GM23338 (cell line): ENCODE results near the gene OPTN. TPM values are rescaled to one million over a fixed set of nuclear protein-coding genes. Genes with fewer than 3 reads are reported as not detected.

Experiments
- ATAC-seq: fragments of 200-7000 bp; cut with Tn5 transposase; 3 replicates; pipeline ENCODE4 v1.9.1; 2020
- DNase-seq: peaks from one replicate; pipeline ENCODE4 v3.0.0-alpha.2; 2015; ENCODE audit warnings: low spot score
- H2AFZ ChIP-seq: fragments of 200-600 bp; sonication (generic); 2 replicates; pipeline ENCODE4 v1.8.0; 2016; ENCODE audit warnings: antibody characterized with exemption, mild to moderate bottlenecking, moderate library complexity
- H3F3A ChIP-seq: fragments of 200-600 bp; sonication (generic); replicated peaks from 2 replicates; pipeline ENCODE4 v1.8.0; 2017; ENCODE audit warnings: antibody characterized with exemption, mixed run types, low read depth
- H3K27ac ChIP-seq: fragments of 200-600 bp; sonication (generic); 2 replicates; pipeline ENCODE4 v1.6.1; 2016; ENCODE audit warnings: low read depth
- H3K27me3 ChIP-seq: fragments of 200-600 bp; sonication (generic); 2 replicates; pipeline ENCODE4 v1.8.0; 2016; ENCODE audit warnings: mild to moderate bottlenecking, mixed run types, moderate library complexity; ENCODE audit not compliant: insufficient read depth
- H3K36me3 ChIP-seq: fragments of 200-600 bp; sonication (generic); 2 replicates; pipeline ENCODE4 v1.8.0; 2016; ENCODE audit warnings: mild to moderate bottlenecking; ENCODE audit not compliant: insufficient read depth
- H3K4me1 ChIP-seq: fragments of 200-600 bp; sonication (generic); 2 replicates; pipeline ENCODE4 v1.8.0; 2016; ENCODE audit warnings: mild to moderate bottlenecking, moderate library complexity; ENCODE audit not compliant: insufficient read depth
- H3K4me2 ChIP-seq: fragments of 200-600 bp; sonication (generic); 2 replicates; pipeline ENCODE4 v1.7.1; 2017; ENCODE audit warnings: mixed run types
- H3K4me3 ChIP-seq: fragments of 200-600 bp; sonication (generic); 2 replicates; pipeline ENCODE4 v1.6.1; 2016; ENCODE audit warnings: mixed run types
- H3K79me2 ChIP-seq: fragments of 200-600 bp; sonication (generic); replicated peaks from 2 replicates; pipeline ENCODE4 v1.8.0; 2017; ENCODE audit warnings: mild to moderate bottlenecking; ENCODE audit not compliant: insufficient read depth
- H3K9me2 ChIP-seq: fragments of 200-600 bp; sonication (generic); 2 replicates; pipeline ENCODE4 v1.8.0; 2017; ENCODE audit not compliant: insufficient read depth
- H4K20me1 ChIP-seq: fragments of 200-600 bp; sonication (generic); replicated peaks from 2 replicates; pipeline ENCODE4 v1.8.0; 2017; ENCODE audit warnings: mild to moderate bottlenecking; ENCODE audit not compliant: insufficient read depth
- H3K27ac Mint-ChIP-seq: 2 replicates; pipeline ENCODE4 v1.8.0; 2020; ENCODE audit warnings: inconsistent platforms, mild to moderate bottlenecking, moderate library complexity, mixed read lengths
- H3K27me3 Mint-ChIP-seq: 3 replicates; pipeline ENCODE4 v1.8.0; 2022; ENCODE audit warnings: low read depth, mild to moderate bottlenecking, moderate library complexity, mixed read lengths, inconsistent platforms; ENCODE audit not compliant: insufficient read depth, poor library complexity
- H3K36me3 Mint-ChIP-seq: 3 replicates; pipeline ENCODE4 v1.8.0; 2021; ENCODE audit warnings: low read depth, mild to moderate bottlenecking, inconsistent platforms, moderate library complexity, mixed read lengths
- H3K4me1 Mint-ChIP-seq: 3 replicates; pipeline ENCODE4 v1.8.0; 2020; ENCODE audit warnings: mild to moderate bottlenecking, inconsistent platforms, mixed read lengths
- H3K4me3 Mint-ChIP-seq: 3 replicates; pipeline ENCODE4 v1.8.0; 2021; ENCODE audit warnings: moderate library complexity, mild to moderate bottlenecking, inconsistent platforms, mixed read lengths
- H3K9me3 Mint-ChIP-seq: 3 replicates; pipeline ENCODE4 v1.8.0; 2020; ENCODE audit warnings: moderate library complexity, mild to moderate bottlenecking, inconsistent platforms, mixed read lengths
- CREB1 ChIP-seq: fragments of 250-450 bp; sonication (Bioruptor Pico); IDR thresholded peaks from 2 replicates; pipeline ENCODE4 v1.5.0; 2020; ENCODE audit warnings: low read depth, mild to moderate bottlenecking, moderate library complexity
- NANOG ChIP-seq: IDR thresholded peaks from 2 replicates; pipeline ENCODE4 v1.6.1; 2016; ENCODE audit warnings: antibody characterized with exemption, borderline replicate concordance
- STAT1 ChIP-seq: IDR thresholded peaks from one replicate; pipeline ENCODE4 v1.6.1; 2016; ENCODE audit warnings: antibody characterized with exemption; ENCODE audit not compliant: unreplicated experiment
- ZNF114 ChIP-seq: fragments of 250-450 bp; sonication (Bioruptor Pico); IDR thresholded peaks from 2 replicates; pipeline ENCODE4 v1.5.0; 2020; ENCODE audit warnings: mild to moderate bottlenecking, moderate library complexity
- ZNF331 ChIP-seq: fragments of 250-450 bp; sonication (Bioruptor Pico); IDR thresholded peaks from 2 replicates; pipeline ENCODE4 v1.5.0; 2020; ENCODE audit warnings: low read depth, mild to moderate bottlenecking, moderate library complexity
- polyA plus RNA-seq: library from polyadenylated mRNA; unstranded; fragments of >200 nt; fragmentation: Nextera tagmentation; extraction: Ambion mirVana; gene quantifications from 2 replicates; pipeline ENCODE4 v1.2.1, GENCODE V29; 2016
- total RNA-seq: library from RNA; depleted of rRNA; stranded (reverse); fragments of >200 nt; shearing (Covaris generic); gene quantifications from 2 replicates; pipeline ENCODE4 v1.2.3, GENCODE V29; 2014
- TF ChIP-seq, protein P1 (sequence below): IDR thresholded peaks from one replicate; pipeline ENCODE4 v1.6.1; 2018; ENCODE audit warnings: antibody characterized with exemption; ENCODE audit not compliant: unreplicated experiment
- TF ChIP-seq, protein P2 (sequence below): fragments of 250-450 bp; sonication (Bioruptor Pico); IDR thresholded peaks from 2 replicates; pipeline ENCODE4 v1.5.0; 2020; ENCODE audit warnings: mild to moderate bottlenecking, moderate library complexity
- TF ChIP-seq, protein P3 (sequence below), 2 experiments: fragments of 200-600 bp in 1 of 2; sonication (generic) in 1 of 2; conservative IDR thresholded peaks; 2 replicates each; pipeline versions ENCODE4 v1.5.1 to v1.6.1; 2016 to 2017; ENCODE audit warnings: antibody characterized with exemption in 2 of 2, low read depth in 2 of 2, mild to moderate bottlenecking in 2 of 2, moderate library complexity in 1 of 2

OPTN gene
- total and polyA plus RNA-seq, 2 experiments from 2014 or later: 6.0 to 13.0 TPM

DNA sequence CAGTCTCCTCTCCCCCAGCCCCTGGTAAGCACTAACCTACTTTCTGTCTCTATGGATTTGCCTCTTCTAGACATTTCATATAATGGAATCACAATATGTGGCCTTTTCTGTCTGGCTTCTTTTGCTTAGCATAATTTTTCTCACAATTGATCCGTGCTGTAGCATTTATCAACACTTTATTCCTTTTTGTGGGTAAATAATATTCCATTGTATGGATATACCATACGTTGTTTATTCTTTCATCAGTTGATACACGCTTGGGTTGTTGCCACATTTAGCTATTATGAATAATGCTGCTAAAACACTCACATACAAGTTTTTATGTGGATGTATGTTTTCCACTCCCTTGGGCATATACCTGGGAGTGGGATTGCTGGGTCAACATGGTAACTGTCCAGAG is 87.2 kb downstream of the OPTN start:
- H3K27ac Mint-ChIP-seq: no peak overlapping the region
- no peak for ATAC-seq
- no peak overlapping the region for H3K4me3 Mint-ChIP-seq
- H2AFZ ChIP-seq: no peak overlapping the region
- no peaks in the 10 kb centered on the region for H3K4me1 ChIP-seq
- no peak for DNase-seq
- no peak overlapping the region for H3K4me3 ChIP-seq
- H3K27me3 ChIP-seq: no peaks in the 10 kb centered on the region
- H3K9me3 Mint-ChIP-seq: peaks cover 6% of the 10 kb centered on the region; the same call in 1 of the 3 replicates
- no peak overlapping the region for H3K4me2 ChIP-seq
- peaks cover 76% of the 10 kb centered on the region for H3K36me3 ChIP-seq
- peaks cover 94% of the 10 kb centered on the region for H3K36me3 Mint-ChIP-seq
- H3K4me1 Mint-ChIP-seq: no peaks in the 10 kb centered on the region
- no peaks in the 10 kb centered on the region; the same call in 1 of the 2 replicates for H4K20me1 ChIP-seq
- no peaks in the 10 kb centered on the region for H3K9me2 ChIP-seq
- H3F3A ChIP-seq: 0 out of 2 replicates have a peak, but pooled peaks cover 2% of the 10 kb centered on the region
- H3K27ac ChIP-seq: no peak overlapping the region
- no peaks in the 10 kb centered on the region for H3K27me3 Mint-ChIP-seq
- H3K79me2 ChIP-seq: no peaks in the 10 kb centered on the region
- no peak for TF ChIP-seq STAT1
- no peak for TF ChIP-seq ZNF114 (CRISPR knock-in tag)
- no peak for TF ChIP-seq CREB1
- TF ChIP-seq, protein P1, sequence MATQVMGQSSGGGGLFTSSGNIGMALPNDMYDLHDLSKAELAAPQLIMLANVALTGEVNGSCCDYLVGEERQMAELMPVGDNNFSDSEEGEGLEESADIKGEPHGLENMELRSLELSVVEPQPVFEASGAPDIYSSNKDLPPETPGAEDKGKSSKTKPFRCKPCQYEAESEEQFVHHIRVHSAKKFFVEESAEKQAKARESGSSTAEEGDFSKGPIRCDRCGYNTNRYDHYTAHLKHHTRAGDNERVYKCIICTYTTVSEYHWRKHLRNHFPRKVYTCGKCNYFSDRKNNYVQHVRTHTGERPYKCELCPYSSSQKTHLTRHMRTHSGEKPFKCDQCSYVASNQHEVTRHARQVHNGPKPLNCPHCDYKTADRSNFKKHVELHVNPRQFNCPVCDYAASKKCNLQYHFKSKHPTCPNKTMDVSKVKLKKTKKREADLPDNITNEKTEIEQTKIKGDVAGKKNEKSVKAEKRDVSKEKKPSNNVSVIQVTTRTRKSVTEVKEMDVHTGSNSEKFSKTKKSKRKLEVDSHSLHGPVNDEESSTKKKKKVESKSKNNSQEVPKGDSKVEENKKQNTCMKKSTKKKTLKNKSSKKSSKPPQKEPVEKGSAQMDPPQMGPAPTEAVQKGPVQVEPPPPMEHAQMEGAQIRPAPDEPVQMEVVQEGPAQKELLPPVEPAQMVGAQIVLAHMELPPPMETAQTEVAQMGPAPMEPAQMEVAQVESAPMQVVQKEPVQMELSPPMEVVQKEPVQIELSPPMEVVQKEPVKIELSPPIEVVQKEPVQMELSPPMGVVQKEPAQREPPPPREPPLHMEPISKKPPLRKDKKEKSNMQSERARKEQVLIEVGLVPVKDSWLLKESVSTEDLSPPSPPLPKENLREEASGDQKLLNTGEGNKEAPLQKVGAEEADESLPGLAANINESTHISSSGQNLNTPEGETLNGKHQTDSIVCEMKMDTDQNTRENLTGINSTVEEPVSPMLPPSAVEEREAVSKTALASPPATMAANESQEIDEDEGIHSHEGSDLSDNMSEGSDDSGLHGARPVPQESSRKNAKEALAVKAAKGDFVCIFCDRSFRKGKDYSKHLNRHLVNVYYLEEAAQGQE: no peak
- no peak for TF ChIP-seq ZNF331 (CRISPR knock-in tag)
- no peak for TF ChIP-seq NANOG
- TF ChIP-seq, protein P2, sequence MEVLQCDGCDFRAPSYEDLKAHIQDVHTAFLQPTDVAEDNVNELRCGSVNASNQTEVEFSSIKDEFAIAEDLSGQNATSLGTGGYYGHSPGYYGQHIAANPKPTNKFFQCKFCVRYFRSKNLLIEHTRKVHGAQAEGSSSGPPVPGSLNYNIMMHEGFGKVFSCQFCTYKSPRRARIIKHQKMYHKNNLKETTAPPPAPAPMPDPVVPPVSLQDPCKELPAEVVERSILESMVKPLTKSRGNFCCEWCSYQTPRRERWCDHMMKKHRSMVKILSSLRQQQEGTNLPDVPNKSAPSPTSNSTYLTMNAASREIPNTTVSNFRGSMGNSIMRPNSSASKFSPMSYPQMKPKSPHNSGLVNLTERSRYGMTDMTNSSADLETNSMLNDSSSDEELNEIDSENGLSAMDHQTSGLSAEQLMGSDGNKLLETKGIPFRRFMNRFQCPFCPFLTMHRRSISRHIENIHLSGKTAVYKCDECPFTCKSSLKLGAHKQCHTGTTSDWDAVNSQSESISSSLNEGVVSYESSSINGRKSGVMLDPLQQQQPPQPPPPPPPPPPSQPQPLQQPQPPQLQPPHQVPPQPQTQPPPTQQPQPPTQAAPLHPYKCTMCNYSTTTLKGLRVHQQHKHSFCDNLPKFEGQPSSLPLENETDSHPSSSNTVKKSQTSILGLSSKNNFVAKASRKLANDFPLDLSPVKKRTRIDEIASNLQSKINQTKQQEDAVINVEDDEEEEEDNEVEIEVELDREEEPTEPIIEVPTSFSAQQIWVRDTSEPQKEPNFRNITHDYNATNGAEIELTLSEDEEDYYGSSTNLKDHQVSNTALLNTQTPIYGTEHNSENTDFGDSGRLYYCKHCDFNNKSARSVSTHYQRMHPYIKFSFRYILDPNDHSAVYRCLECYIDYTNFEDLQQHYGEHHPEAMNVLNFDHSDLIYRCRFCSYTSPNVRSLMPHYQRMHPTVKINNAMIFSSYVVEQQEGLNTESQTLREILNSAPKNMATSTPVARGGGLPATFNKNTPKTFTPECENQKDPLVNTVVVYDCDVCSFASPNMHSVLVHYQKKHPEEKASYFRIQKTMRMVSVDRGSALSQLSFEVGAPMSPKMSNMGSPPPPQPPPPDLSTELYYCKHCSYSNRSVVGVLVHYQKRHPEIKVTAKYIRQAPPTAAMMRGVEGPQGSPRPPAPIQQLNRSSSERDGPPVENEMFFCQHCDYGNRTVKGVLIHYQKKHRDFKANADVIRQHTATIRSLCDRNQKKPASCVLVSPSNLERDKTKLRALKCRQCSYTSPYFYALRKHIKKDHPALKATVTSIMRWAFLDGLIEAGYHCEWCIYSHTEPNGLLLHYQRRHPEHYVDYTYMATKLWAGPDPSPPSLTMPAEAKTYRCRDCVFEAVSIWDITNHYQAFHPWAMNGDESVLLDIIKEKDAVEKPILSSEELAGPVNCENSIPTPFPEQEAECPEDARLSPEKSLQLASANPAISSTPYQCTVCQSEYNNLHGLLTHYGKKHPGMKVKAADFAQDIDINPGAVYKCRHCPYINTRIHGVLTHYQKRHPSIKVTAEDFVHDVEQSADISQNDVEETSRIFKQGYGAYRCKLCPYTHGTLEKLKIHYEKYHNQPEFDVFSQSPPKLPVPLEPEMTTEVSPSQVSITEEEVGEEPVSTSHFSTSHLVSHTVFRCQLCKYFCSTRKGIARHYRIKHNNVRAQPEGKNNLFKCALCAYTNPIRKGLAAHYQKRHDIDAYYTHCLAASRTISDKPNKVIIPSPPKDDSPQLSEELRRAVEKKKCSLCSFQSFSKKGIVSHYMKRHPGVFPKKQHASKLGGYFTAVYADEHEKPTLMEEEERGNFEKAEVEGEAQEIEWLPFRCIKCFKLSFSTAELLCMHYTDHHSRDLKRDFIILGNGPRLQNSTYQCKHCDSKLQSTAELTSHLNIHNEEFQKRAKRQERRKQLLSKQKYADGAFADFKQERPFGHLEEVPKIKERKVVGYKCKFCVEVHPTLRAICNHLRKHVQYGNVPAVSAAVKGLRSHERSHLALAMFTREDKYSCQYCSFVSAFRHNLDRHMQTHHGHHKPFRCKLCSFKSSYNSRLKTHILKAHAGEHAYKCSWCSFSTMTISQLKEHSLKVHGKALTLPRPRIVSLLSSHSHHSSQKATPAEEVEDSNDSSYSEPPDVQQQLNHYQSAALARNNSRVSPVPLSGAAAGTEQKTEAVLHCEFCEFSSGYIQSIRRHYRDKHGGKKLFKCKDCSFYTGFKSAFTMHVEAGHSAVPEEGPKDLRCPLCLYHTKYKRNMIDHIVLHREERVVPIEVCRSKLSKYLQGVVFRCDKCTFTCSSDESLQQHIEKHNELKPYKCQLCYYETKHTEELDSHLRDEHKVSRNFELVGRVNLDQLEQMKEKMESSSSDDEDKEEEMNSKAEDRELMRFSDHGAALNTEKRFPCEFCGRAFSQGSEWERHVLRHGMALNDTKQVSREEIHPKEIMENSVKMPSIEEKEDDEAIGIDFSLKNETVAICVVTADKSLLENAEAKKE (CRISPR knock-in tag): no peak
- TF ChIP-seq, protein P3, sequence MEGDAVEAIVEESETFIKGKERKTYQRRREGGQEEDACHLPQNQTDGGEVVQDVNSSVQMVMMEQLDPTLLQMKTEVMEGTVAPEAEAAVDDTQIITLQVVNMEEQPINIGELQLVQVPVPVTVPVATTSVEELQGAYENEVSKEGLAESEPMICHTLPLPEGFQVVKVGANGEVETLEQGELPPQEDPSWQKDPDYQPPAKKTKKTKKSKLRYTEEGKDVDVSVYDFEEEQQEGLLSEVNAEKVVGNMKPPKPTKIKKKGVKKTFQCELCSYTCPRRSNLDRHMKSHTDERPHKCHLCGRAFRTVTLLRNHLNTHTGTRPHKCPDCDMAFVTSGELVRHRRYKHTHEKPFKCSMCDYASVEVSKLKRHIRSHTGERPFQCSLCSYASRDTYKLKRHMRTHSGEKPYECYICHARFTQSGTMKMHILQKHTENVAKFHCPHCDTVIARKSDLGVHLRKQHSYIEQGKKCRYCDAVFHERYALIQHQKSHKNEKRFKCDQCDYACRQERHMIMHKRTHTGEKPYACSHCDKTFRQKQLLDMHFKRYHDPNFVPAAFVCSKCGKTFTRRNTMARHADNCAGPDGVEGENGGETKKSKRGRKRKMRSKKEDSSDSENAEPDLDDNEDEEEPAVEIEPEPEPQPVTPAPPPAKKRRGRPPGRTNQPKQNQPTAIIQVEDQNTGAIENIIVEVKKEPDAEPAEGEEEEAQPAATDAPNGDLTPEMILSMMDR (conservative IDR thresholded peaks at IDR 0.05; ENCODE audit: low read depth in 2 of 2): no peak
